DOHH2 (cell line): ENCODE data around the gene SLC48A1.

Experiments used
- H3F3A ChIP-seq: fragments of 200-600 bp; sonication (generic), shearing (Covaris generic); 2 replicates; pipeline ENCODE4 v1.6.0; 2016; ENCODE audit warnings: antibody characterized with exemption, mild to moderate bottlenecking; ENCODE audit not compliant: control insufficient read depth, insufficient read depth
- H3K27ac ChIP-seq: fragments of 200-600 bp; sonication (generic); 2 replicates; pipeline ENCODE4 v1.5.1; 2014; ENCODE audit warnings: low read depth, mild to moderate bottlenecking, low read length, moderate library complexity
- H3K27me3 ChIP-seq: fragments of 200-600 bp; sonication (generic); 2 replicates; pipeline ENCODE4 v1.6.1; 2014; ENCODE audit warnings: mild to moderate bottlenecking, low read length, mixed read lengths; ENCODE audit not compliant: control insufficient read depth
- H3K36me3 ChIP-seq: fragments of 200-600 bp; sonication (generic); 2 replicates; pipeline ENCODE4 v1.6.1; 2014; ENCODE audit warnings: mild to moderate bottlenecking, low read length, moderate library complexity, mixed read lengths; ENCODE audit not compliant: control insufficient read depth
- H3K4me1 ChIP-seq: fragments of 200-600 bp; sonication (generic); 2 replicates; pipeline ENCODE4 v1.6.1; 2014; ENCODE audit warnings: mild to moderate bottlenecking, low read length, mixed read lengths; ENCODE audit not compliant: control insufficient read depth
- H3K4me2 ChIP-seq: fragments of 200-600 bp; sonication (generic); 2 replicates; pipeline ENCODE4 v1.6.0; 2014; ENCODE audit warnings: mild to moderate bottlenecking, low read length, moderate library complexity
- H3K4me3 ChIP-seq: fragments of 200-600 bp; sonication (generic); 2 replicates; pipeline ENCODE4 v1.5.1; 2014; ENCODE audit warnings: mild to moderate bottlenecking, low read length, mixed read lengths
- H3K79me2 ChIP-seq: fragments of 200-600 bp; sonication (generic); 2 replicates; pipeline ENCODE4 v1.6.1; 2014; ENCODE audit warnings: mild to moderate bottlenecking, low read length, mixed read lengths; ENCODE audit not compliant: control insufficient read depth
- H3K9me2 ChIP-seq: fragments of 200-600 bp; sonication (generic); replicated peaks from 2 replicates; pipeline ENCODE4 v1.6.1; 2014; ENCODE audit warnings: mild to moderate bottlenecking, low read length, mixed read lengths; ENCODE audit not compliant: control insufficient read depth
- H3K9me3 ChIP-seq: fragments of 200-600 bp; sonication (generic); 2 replicates; pipeline ENCODE4 v1.6.1; 2014; ENCODE audit warnings: antibody characterized with exemption, low read length, mixed read lengths; ENCODE audit not compliant: control insufficient read depth, insufficient read depth
- H4K20me1 ChIP-seq: fragments of 200-600 bp; sonication (generic); 2 replicates; pipeline ENCODE4 v1.6.0; 2014; ENCODE audit warnings: low read depth, mild to moderate bottlenecking, antibody characterized with exemption, low read length, moderate library complexity; ENCODE audit not compliant: control insufficient read depth, insufficient read depth
- CTCF ChIP-seq: fragments of 200-600 bp; sonication (generic); IDR thresholded peaks from one replicate; pipeline ENCODE4 v1.5.1; 2014; ENCODE audit warnings: antibody characterized with exemption, mild to moderate bottlenecking, low read depth, low read length; ENCODE audit not compliant: poor library complexity, severe bottlenecking
- EZH2phosphoT487 ChIP-seq: fragments of 200-600 bp; sonication (generic); IDR thresholded peaks from 2 replicates; pipeline ENCODE4 v1.6.1; 2017; ENCODE audit warnings: borderline replicate concordance, mild to moderate bottlenecking, antibody characterized with exemption, low read length, moderate library complexity, mixed read lengths

The SLC48A1 gene

GRCh38 chr12:47769234-47770085 lies 3.6 kb upstream of the SLC48A1 start:
- Histone ChIP-seq H3K4me2 (no peak overlapping the region), H3K27me3 (peaks cover 26% of the 10 kb centered on the region), H3K9me3 (no peaks in the 10 kb centered on the region), H3K4me1 (peaks cover 19% of the 10 kb centered on the region), H3K36me3 (no peaks in the 10 kb centered on the region), H3K4me3 (no peak overlapping the region), H3K9me2 (no peaks in the 10 kb centered on the region), H4K20me1 (no peaks in the 10 kb centered on the region), H3F3A (no peaks in the 10 kb centered on the region), H3K79me2 (peaks cover 6% of the 10 kb centered on the region), H3K27ac (no peak overlapping the region)
- TF ChIP-seq EZH2phosphoT487, result no peak
- TF ChIP-seq CTCF, result no peak

GRCh38 chr12:47770086-47770726 lies 2.8 kb upstream of the SLC48A1 start:
- peaks cover 26% of the 10 kb centered on the region for H3K27me3 ChIP-seq

GRCh38 chr12:47771304-47771703 lies 1.7 kb upstream of the SLC48A1 start:
- TF ChIP-seq CTCF (no peak), EZH2phosphoT487 (no peak)
- Histone ChIP-seq H3K4me1 (peaks cover 27% of the 10 kb centered on the region), H3K27me3 (peaks cover 26% of the 10 kb centered on the region), H4K20me1 (no peaks in the 10 kb centered on the region), H3K79me2 (peaks cover 6% of the 10 kb centered on the region), H3F3A (no peaks in the 10 kb centered on the region), H3K9me2 (no peaks in the 10 kb centered on the region), H3K9me3 (no peaks in the 10 kb centered on the region), H3K4me2 (no peak overlapping the region), H3K36me3 (no peaks in the 10 kb centered on the region), H3K27ac (no peak overlapping the region), H3K4me3 (no peak overlapping the region)

More at GRCh38 chr12:47770086-47770726, 2.8 kb upstream of the SLC48A1 start:
- Histone ChIP-seq H3K36me3 (no peaks in the 10 kb centered on the region), H3K9me2 (no peaks in the 10 kb centered on the region), H4K20me1 (no peaks in the 10 kb centered on the region), H3K27ac (no peak overlapping the region), H3F3A (no peaks in the 10 kb centered on the region), H3K4me1 (peaks cover 26% of the 10 kb centered on the region), H3K4me2 (no peak overlapping the region), H3K4me3 (no peak overlapping the region), H3K9me3 (no peaks in the 10 kb centered on the region), H3K79me2 (peaks cover 6% of the 10 kb centered on the region)
- TF ChIP-seq CTCF, result no peak
- TF ChIP-seq EZH2phosphoT487, result no peak
